T-helper 2 cell (primary cell): ENCODE results near the gene XG.
"Not testable (repeated sequence)": the region's sequence is repeated elsewhere in the genome, so short reads cannot be mapped to it uniquely, and the experiment has no call there.

Experiments
- DNase-seq, 5 experiments: peaks; one replicate each; pipeline versions ENCODE4 v3.0.0 to v3.0.0-alpha.2; 2012 to 2022

Gene XG

GRCh38 chrX:2781698-2782097 is 29.9 kb downstream of the XG start:
- peak in 1 of 5 experiments; percentile 13 for DNase-seq

GRCh38 chrX:2782171-2782570 is 30.3 kb downstream of the XG start:
- DNase-seq: peak in 1 of 5 experiments; percentile 12

GRCh38 chrX:2782778-2783177 is 30.9 kb downstream of the XG start:
- no peak for DNase-seq

GRCh38 chrX:2784026-2784425 is 32.2 kb downstream of the XG start:
- no peak for DNase-seq

GRCh38 chrX:2785538-2785937 is 33.7 kb downstream of the XG start:
- no peak for DNase-seq

GRCh38 chrX:2788980-2789379 is 37.1 kb downstream of the XG start:
- no peak for DNase-seq

- DNase-seq: no peak
Observed at GRCh38 chrX:2789569-2789968, 37.7 kb downstream of the XG start.

GRCh38 chrX:2793752-2794151 is 41.9 kb downstream of the XG start:
- DNase-seq: no peak

GRCh38 chrX:2794336-2794735 is 42.5 kb downstream of the XG start:
- no peak for DNase-seq

- DNase-seq: not testable (repeated sequence)
Observed at GRCh38 chrX:2796808-2797207, 45.0 kb downstream of the XG start.

- DNase-seq: no peak
Observed at GRCh38 chrX:2799369-2799768, 47.5 kb downstream of the XG start.

GRCh38 chrX:2799980-2800379 is 48.1 kb downstream of the XG start:
- not testable (repeated sequence) for DNase-seq

GRCh38 chrX:2801223-2801622 is 49.4 kb downstream of the XG start:
- no peak for DNase-seq

- not testable (repeated sequence) for DNase-seq
Observed at GRCh38 chrX:2802376-2803090, 50.7 kb downstream of the XG start.

GRCh38 chrX:2803486-2803885 is 51.6 kb downstream of the XG start:
- not testable (repeated sequence) for DNase-seq

GRCh38 chrX:2804106-2804843 is 52.4 kb downstream of the XG start:
- DNase-seq: not testable (repeated sequence)

GRCh38 chrX:2804858-2805257 is 53.0 kb downstream of the XG start:
- not testable (repeated sequence) for DNase-seq

GRCh38 chrX:2811271-2811670 is 59.4 kb downstream of the XG start:
- no peak for DNase-seq

- peak in 2 of 5 experiments; percentile 10 to 37 for DNase-seq
Observed at GRCh38 chrX:2812161-2812907, 60.5 kb downstream of the XG start.

- no peak for DNase-seq
Observed at GRCh38 chrX:2817036-2817435, 65.2 kb downstream of the XG start.

GRCh38 chrX:2819345-2820135 is 67.7 kb downstream of the XG start:
- DNase-seq: peak in 1 of 5 experiments; percentile 7

- peak in 1 of 5 experiments; percentile 40 for DNase-seq
Observed at GRCh38 chrX:2820136-2820771, 68.4 kb downstream of the XG start.
